NCI-H226 (cell line): ENCODE measurements around the gene SEC24C.
"Not testable (repeated sequence)": the region's sequence is repeated elsewhere in the genome, so short reads cannot be mapped to it uniquely, and the experiment has no call there.

Experiments
- DNase-seq: peaks from one replicate; pipeline ENCODE4 v3.0.0-alpha.2; 2015

SEC24C gene, protein sequence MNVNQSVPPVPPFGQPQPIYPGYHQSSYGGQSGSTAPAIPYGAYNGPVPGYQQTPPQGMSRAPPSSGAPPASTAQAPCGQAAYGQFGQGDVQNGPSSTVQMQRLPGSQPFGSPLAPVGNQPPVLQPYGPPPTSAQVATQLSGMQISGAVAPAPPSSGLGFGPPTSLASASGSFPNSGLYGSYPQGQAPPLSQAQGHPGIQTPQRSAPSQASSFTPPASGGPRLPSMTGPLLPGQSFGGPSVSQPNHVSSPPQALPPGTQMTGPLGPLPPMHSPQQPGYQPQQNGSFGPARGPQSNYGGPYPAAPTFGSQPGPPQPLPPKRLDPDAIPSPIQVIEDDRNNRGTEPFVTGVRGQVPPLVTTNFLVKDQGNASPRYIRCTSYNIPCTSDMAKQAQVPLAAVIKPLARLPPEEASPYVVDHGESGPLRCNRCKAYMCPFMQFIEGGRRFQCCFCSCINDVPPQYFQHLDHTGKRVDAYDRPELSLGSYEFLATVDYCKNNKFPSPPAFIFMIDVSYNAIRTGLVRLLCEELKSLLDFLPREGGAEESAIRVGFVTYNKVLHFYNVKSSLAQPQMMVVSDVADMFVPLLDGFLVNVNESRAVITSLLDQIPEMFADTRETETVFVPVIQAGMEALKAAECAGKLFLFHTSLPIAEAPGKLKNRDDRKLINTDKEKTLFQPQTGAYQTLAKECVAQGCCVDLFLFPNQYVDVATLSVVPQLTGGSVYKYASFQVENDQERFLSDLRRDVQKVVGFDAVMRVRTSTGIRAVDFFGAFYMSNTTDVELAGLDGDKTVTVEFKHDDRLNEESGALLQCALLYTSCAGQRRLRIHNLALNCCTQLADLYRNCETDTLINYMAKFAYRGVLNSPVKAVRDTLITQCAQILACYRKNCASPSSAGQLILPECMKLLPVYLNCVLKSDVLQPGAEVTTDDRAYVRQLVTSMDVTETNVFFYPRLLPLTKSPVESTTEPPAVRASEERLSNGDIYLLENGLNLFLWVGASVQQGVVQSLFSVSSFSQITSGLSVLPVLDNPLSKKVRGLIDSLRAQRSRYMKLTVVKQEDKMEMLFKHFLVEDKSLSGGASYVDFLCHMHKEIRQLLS

DNA sequence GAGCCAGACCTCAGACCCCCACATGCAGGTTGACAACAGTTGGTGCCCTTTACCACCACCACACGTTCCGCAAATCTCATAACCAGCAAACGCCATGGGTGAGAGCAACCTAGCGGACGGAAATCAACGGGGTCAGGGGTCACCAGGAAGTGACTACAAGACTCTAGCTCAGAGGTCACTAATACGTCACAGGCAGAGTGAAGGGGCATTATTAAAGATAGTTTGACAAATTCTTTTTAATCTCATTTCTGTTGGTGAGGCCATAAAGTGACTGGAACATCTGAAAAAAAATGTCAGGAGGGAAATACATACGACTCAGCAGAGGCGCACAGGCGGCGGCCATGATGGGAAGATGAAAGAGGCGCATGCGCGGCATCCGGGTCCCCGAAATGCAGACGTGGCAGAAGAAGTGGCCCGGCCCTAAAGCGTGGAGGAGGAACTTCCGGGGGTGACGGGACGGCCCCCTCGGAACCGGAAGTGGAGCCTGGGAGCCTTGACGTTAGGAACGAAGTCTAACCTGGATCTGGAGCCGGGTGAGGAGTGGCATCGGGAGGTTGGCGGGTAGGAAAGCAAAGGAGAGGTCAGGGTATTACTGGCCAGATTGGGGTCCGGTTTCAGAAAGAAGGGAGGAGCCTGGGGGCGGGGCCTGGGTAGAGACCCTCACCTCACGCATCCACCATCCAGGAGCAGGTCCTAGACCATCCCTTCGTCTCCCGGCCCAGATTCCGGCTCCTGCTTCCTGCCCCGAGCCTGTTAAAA is at the start of gene SEC24C:
Gene SEC24C (plus strand): TSS at position 468 of the 759 bp plus-strand sequence. CDS start 2,461 bp downstream, outside the sequence.
- peak; percentile 92 for DNase-seq

DNA sequence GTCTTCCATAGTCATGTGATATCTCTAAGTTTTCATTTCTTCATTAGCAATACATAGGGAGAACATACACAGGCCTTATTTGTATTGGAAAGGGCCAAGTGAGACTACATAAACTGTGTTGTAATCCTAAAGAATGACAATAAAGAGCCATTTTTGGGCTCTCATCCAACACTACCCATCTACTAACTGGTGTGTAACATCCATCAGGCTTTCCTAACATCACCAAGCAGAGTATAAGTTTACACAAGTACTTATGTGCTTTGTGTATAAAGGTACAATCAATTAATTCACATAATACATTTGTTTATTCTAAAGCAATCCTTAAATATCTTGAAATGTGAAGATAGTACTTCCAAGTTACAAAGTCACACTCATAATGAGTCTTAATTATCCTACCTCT is 48.9 kb upstream of the SEC24C start:
- DNase-seq: not testable (repeated sequence)

DNA sequence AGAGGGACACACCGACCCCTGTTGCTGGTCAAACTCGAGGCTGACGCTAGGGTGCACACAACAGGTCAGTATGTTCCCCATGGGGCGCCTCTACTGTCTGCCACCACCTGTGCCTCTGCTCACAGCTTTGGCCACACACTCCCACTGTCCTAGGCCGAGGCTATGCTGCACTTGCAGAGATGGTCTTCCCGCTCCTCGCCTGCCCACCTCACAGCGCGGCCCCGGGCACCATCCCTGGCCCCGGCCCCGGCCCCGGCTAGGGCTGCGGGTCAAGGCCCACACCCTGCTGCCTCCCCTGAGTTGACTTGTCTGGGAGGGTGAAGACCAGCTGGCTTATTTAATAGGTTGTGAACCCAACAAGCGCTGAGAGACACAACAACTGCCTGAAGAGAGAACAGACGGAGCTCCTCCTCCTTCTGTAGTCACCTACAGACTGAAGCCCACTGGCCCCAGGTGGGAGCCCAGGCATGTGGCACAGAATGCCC is 46.5 kb upstream of the SEC24C start, which contains the start of gene AGAP5:
Gene AGAP5 (minus strand): TSS at position 435 of the 485 bp plus-strand sequence. CDS start 354 bp downstream, at position 81.
- not testable (repeated sequence) for DNase-seq

DNA sequence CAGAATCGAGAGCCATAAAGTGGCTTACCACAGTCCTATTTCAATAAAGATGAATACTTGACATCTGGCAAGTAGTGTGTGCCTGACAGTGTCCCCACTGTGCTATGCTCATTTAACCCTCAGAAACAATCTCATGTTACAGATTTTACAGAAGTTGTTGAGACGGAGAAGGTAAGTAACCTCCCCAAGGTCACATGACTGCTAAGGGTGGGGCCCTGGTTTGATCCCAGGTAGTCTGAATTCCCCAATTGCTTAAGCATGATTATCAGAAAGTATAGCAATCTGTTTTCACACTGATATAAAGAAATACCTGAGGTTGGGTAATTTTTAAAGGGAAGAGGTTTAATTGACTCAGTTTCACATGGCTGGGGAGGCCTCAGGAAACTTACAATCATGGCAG is 45.4 kb upstream of the SEC24C start:
- not testable (repeated sequence) for DNase-seq

DNA sequence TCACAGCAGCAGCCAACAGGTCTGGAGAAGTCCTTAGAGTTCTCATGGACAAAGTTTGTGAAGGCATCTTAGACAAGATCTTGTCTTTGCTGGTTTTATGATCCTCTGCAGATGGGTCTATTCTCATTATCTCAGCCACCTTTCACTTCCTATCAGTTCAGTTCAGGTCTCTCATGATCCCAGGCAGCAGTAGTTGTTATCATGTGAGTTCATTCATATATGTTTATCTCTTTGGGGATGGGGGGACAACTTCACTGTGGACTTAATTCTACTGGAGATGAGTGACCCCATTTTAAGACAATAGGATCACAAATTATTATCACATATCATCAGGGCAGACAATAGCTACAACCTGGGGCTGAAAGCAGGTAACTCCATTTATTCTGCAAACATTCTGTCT is 40.2 kb upstream of the SEC24C start:
- not testable (repeated sequence) for DNase-seq

DNA sequence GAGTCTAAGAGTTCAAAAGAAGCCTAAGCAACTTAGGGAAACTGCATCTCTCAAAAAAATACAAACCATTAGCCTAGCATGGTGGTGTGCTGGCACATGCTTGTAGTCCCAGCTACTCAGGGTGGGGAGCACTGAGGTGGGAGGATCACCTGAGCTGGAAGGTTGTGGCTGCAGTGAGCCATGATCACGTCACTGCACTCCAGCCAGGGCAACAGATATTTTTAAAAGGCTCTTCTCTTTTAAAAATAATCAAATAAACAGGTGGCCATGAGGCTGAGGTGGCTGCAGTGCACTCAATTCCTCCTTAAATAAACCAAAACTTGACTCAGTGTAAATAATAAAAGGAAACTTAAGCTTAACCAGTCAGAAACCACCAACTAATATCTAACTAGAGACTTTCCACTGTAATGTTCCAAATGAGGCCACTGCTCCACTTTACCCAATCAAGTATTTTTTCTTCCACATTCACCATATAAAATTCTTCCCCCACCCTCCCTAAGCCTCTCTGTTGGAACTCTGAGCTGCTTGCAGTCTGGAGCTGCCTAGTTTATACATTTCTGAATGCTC is 38.6 kb upstream of the SEC24C start:
- DNase-seq: not testable (repeated sequence)

DNA sequence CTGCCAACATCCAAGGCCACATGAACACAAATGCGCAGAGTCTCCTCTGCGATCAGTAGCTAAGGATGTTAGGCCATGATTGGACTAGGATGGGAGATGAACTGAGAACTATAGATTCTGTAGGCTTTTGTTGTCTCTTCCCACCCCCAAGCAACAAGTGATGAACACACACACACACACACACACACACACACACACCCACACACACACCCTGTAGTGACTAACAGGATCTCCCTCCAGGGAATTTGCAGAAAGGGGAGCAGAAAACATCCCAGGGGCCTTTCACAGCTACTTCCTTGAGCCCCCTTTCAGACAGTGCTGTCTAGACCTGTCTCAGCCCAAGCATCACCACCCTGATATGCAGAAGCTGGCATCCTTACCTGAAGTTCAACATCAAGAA is 37.7 kb upstream of the SEC24C start:
- not testable (repeated sequence) for DNase-seq

DNA sequence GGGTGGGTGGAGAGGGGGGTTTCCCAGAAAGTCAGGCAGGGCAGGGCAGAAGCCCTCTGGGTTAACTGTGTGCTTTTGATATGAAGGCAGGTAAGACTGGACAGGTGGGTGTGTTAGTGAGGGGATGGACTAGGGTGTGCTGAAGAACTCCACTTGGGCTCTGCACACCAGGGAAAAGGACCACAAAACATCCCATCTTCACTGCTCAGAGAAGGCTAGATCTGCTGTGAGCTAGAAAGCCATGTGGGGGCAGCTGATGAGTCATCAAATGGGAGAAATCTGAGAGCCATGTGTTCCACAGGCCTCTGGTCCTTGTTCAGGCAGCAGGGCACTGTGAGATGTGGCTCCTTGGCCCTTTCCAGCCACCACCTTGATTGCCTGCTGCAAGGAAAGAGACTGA is 36.5 kb upstream of the SEC24C start:
- not testable (repeated sequence) for DNase-seq

DNA sequence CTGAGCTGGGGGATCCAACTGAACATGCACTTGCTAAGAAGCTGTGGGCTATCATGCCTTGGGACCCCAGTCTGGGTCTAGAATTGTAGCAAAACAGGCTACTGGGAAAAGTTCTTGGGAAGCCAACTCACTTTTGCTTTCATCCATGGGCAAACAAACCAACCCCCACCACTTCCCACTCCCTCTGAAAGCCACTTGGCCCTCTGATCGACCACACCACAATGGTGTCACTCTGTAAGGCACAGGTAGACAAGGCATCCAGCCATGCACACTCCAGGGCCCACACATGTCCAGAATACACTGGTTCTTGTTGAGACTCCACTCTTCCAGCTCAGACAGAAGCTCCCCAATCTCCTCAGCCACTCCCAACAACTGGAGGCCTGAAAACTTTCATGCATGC is 36.0 kb upstream of the SEC24C start:
- not testable (repeated sequence) for DNase-seq

DNA sequence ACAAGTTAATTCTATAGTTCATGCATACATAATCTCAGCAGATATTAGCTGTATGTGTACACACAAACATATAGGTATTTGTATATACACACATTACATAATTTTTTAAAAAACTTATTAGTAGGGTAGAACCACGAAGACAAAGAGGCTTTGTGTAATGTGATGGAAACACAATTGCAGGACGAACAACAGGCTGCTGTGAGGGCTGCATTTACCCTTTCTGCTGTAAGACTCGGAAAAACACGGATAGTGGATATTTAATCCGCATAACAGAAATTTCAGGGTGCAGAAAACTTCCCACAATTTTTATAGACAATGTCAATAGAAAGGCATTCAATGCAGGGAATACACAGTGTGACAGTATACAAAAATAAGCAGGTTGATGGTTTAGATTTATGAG is 32.5 kb upstream of the SEC24C start:
- not testable (repeated sequence) for DNase-seq

DNA sequence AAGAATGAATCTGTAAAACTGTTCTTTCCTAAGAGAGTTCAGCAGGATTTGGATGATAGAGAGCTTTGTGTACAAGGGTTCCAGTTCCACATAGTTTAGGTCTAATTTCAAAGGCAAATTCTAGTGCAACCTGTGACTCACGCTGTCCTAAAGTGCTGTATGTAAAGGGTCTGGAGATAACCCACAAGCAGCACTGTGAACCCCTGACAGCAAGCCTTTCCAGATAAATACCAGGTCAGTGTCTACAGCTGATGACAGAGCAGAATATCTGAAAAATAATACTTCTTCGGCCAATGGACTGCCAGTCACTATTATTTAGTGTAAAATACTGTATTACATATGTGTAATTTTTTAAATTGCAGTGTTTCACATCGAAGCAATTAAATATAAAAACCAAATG is 30.3 kb upstream of the SEC24C start:
- not testable (repeated sequence) for DNase-seq

DNA sequence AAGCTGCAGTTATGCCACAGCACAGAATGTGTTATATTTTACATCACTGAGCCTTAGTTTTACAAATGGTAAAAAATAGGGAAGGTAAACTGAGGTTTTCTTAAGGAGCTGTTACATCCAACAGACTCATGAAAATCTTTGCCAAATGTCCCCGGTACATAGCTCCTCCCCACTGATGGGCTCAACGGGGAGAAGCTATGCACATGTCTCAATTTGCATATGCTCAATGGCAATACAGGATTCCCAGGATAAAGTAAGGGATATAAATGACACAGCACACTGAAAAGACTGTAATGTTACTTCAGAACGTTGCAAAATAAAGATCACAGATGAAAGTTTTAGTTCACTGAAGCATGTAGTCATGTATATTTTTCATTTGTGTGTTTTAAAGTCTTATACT is 29.7 kb upstream of the SEC24C start:
- not testable (repeated sequence) for DNase-seq

DNA sequence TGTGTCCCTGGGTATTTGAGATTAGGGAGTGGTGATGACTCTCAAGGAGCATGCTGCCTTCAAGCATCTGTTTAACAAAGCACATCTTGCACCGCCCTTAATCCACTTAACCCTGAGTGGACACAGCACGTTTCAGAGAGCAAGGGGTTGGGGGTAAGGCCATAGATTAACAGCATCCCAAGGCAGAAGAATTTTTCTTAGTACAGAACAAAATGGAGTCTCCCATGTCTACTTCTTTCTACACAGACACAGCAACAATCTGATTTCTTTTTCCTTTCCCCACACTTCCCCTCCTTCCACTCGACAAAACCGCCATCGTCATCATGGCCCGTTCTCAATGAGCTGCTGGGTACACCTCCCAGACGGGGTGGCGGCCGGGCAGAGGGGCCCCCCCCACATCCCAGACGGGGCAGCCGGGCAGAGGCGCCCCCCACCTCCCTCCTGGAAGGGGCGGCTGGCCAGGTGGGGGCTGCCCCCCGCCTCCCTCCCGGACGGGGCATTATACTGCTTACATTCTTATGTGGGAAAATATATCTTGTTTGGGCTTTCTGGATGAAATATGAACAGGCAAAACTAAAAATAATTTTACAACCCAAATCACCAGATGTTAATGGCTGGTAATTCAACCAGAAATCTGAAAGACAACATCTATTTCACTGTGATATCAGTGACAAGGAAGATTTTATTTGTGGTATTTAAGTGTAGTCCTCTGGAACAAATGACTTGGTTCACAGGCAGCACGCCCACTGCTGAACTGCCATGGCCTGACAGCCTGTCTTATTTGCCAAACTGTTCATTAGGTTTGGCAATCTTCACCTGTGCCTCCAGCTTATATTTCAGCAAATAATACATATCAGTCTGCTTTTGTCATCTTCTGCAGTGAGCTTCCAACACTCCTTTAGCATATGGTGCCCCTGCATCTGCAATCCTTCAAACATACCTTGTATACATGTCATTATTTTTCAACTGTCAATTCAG is 28.7 kb upstream of the SEC24C start:
- not testable (repeated sequence) for DNase-seq

DNA sequence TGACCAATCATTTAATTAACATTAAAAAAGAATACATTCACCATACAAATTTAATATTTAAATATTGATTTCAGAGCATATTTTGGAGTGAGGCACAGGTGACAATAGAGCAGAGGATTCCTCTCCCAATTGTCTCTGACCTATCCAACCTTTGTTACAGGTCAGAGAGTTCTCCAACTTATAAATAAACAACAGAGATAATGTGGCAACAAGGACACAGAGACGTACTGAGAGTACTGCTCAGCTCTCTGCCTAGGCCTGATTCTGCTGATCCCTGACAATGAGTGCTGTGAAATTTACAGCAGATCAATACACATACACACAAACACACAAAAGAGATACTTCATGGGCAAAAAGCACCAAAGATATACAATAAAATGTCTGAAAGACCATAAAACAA is 27.9 kb upstream of the SEC24C start:
- no peak for DNase-seq

DNA sequence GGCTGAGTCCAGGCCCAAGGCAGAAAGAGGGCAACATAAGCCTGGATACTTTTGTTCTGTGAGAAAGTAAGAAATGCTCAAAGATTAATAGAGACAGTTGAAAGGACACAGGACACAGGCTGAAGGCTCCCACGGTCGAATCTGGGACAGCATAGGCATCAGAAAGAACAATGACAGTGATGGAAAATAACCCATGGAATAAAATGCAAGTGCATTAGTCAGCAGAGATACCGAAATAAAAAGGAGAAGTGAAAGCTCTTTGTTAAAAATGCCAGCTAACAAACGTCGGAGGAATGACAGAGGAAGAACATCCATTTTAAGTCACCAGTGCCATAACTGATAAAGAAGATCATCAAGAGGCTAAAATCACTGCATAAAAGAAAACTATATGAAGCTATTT is 26.6 kb upstream of the SEC24C start:
- no peak for DNase-seq

DNA sequence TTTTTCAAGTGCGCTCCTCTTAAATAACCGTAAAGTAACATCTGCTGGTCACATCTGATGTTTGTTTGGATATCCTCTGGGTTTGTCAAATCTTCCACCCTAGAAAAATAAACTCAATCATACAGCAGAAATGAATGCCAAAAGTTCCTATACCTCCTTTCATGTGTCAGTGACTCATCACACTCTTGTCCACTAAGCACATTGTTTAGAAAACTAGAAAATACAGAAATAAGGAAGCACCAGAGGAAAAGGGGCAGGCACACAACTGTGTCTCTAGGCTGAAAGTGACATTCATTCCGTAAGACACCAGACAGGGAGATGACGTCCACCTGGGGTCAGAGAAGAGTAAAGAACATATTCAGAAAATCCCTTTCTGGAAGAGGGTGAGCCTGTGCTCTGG is 23.6 kb upstream of the SEC24C start:
- not testable (repeated sequence) for DNase-seq

DNA sequence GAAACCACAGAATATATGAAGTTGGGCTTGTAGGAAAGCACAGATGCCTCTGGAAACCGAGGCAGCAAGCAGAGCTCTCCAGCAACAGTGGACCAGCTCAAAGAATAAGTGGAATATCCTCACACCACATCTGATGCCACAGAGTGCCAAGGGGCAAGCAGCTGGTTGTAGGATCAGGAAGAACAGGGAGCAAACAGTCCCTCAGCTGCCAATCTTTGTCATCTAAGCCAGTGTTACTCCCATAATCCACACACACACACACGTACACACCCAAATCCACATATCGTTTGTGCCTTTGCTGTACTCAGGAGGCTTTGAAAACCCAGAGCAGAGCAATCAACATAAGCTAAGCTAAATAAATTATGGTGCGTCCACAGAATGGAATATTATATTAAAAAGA is 20.7 kb upstream of the SEC24C start:
- DNase-seq: no peak

DNA sequence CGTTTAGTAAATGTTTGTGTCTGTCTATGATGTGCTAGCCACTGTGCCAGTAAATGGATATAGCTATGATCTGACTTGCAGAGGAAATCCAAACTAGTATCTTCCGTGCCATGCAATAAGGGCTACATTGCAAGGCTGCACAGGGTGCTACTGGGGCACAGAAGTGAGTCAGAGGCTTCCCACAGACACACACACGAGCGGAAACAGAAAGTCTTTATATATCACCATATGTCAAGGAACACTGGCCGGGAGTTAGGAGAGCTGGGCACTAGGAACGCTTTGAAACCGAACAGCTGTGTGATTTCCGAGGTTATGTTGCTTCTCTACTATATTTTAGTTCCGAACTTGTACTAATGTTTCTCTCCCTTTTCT is 14.4 kb upstream of the SEC24C start:
- DNase-seq: peak; percentile 20

DNA sequence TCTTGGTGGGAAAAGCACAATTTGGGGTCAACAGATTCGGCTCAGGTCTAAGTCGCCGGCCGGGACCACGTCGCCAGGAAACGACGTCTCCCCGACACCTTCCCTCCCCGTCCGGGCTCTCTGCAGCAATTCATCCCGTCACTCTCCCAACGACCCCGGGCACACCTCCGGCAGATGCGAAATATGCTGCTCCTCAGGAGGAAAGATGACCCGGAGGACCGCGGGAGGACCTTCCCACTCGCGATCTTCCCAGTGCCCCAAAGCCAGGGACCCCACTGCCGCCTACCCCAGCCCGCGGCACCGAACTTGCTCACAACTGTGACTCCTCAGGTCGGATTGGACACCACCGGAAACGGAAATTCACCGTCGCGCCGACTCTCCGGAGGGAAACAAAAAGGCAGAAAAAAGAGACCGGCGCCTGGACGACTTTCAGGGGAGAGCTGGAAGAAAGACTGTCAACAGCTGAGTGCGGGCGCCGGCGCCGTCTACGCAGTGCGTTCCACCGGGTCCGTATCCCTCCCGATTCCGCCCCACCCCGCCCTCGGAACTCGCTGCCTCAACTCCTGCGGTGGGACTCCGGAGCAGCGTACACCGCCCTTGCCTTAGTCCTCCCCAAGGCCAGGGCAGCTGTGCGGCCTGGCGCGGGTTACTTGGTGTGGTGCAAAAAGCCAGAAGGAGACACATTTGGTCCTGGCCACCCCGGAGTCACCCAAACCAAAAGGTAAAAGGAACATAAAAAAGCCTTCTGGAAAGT is 13.8 kb upstream of the SEC24C start:
- DNase-seq: peak; percentile 90
